22Rv1 (cell line): ENCODE results near the gene RPTOR.

ENCODE experiments used
- ZFX ChIP-seq: fragments of 450-650 bp; IDR thresholded peaks from 2 replicates; pipeline ENCODE4 v1.6.1; 2017; ENCODE audit warnings: antibody characterized with exemption, borderline replicate concordance
- TF ChIP-seq, protein P1 (sequence below): fragments of 450-650 bp; IDR thresholded peaks from 2 replicates; pipeline ENCODE4 v1.5.1; 2017; ENCODE audit warnings: mild to moderate bottlenecking

DNA sequence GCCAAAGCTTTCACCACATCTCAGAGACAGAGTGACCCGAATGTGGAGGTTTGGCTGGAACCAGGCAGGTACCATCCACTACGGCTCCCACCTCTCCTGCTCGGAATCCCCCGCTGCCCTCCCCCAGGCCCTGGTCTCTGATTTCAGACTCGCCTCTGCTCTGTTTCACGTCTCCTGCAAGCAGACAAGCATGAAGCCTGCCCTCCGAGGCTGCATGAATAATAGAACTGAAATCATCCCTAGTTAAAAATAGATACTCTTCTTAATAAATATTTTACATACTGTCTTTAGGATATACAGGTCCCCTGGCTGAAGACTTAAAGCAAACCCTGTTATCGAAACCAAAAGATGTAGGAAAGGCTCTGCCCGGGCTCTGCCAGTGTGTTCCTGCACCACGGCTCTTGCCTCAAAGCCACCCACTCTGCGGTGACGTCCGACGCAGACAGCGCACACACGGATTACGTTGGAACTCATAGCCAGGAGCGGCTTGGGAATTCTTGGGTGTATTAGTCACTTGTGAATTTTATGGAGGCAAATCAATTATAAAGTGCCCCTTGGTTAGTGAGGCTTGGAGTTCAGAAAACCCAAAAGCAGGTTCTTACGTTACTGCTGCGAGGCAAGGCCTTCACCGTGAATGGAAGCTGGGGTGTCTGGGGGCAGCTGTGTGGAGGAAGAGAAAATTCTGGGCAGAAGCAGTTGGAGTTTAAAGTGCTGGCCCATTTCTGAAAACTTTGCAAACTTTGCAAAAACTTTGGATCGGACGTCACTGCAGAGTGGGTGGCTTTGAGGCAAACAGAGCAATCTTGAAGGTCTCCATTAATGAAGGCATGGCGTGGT is 42.7 kb upstream of the RPTOR start:
- TF ChIP-seq, protein P1, sequence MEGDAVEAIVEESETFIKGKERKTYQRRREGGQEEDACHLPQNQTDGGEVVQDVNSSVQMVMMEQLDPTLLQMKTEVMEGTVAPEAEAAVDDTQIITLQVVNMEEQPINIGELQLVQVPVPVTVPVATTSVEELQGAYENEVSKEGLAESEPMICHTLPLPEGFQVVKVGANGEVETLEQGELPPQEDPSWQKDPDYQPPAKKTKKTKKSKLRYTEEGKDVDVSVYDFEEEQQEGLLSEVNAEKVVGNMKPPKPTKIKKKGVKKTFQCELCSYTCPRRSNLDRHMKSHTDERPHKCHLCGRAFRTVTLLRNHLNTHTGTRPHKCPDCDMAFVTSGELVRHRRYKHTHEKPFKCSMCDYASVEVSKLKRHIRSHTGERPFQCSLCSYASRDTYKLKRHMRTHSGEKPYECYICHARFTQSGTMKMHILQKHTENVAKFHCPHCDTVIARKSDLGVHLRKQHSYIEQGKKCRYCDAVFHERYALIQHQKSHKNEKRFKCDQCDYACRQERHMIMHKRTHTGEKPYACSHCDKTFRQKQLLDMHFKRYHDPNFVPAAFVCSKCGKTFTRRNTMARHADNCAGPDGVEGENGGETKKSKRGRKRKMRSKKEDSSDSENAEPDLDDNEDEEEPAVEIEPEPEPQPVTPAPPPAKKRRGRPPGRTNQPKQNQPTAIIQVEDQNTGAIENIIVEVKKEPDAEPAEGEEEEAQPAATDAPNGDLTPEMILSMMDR: no peak
- no peak for TF ChIP-seq ZFX
